NB4 (cell line): ENCODE data around the gene SCARB1.

Experiments used
- MYC ChIP-seq: IDR thresholded peaks from 2 replicates; pipeline ENCODE4 v1.6.1; 2011; ENCODE audit warnings: low read depth, low read length
- POLR2A ChIP-seq: IDR thresholded peaks from 2 replicates; pipeline ENCODE4 v1.6.1; 2011; ENCODE audit warnings: mild to moderate bottlenecking; ENCODE audit not compliant: insufficient read length; ENCODE audit errors: extremely low read depth
- TF ChIP-seq, protein P1 (sequence below): IDR thresholded peaks from one replicate; pipeline ENCODE4 v1.5.1; 2012; ENCODE audit warnings: low read depth, low read length

DNA sequence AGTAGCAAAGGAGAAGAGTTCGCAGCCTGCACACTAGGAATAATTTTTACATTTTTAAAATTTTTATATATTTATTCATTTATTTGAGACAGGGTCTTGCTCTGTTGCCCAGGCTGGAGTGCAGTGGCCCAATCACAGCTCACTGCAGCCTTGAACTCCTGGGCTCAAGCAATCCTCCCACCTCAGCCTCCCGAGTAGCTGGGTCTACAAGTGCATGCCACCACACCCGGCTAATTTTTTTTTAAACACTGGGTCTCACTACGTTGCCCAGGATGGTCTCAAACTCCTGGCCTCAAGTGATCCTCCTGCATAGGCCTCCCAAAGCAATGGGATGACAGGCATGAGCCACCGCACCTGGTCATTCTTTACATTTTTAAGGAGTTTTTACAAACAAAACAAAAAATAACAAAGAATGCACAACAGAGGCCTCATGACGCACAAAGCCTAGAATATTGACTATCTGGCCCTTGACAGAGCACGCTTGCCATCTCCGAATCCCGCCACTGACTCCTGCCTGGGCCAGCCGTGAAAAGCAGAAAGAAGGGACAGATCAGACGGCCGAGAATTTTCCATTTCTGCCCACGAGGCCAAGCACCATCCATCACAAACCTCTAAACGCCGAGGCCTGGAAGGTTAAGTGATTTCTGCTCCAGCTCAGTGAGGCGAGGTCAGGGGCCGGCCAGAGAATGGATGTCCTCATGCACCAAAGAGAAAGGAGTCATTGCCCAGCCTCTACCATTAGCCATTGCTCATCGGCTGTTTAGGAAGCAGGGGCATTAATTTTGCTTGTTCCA is 120.0 kb downstream of the SCARB1 start:
- TF ChIP-seq, protein P1, sequence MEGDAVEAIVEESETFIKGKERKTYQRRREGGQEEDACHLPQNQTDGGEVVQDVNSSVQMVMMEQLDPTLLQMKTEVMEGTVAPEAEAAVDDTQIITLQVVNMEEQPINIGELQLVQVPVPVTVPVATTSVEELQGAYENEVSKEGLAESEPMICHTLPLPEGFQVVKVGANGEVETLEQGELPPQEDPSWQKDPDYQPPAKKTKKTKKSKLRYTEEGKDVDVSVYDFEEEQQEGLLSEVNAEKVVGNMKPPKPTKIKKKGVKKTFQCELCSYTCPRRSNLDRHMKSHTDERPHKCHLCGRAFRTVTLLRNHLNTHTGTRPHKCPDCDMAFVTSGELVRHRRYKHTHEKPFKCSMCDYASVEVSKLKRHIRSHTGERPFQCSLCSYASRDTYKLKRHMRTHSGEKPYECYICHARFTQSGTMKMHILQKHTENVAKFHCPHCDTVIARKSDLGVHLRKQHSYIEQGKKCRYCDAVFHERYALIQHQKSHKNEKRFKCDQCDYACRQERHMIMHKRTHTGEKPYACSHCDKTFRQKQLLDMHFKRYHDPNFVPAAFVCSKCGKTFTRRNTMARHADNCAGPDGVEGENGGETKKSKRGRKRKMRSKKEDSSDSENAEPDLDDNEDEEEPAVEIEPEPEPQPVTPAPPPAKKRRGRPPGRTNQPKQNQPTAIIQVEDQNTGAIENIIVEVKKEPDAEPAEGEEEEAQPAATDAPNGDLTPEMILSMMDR = no peak
- TF ChIP-seq POLR2A (no peak), MYC (no peak)
